Measurements from ENCODE around the gene AP2A2.

GRCh38 chr11:1026641-1027482, 101.2 kb downstream of the AP2A2 start:
- TF ChIP-seq POLR2AphosphoS5 (IDR thresholded peaks at IDR 0.05; ENCODE audit: insufficient read depth in 1 of 2, low read depth in 1 of 2) (no peak), POLR2A (IDR thresholded peaks at IDR 0.05) (no peak), CTCF (IDR thresholded peaks at IDR 0.05) (no peak)

Measured in vagina (tissue), 2 donors.